HUES64 (cell line): Measurements from ENCODE around the gene ATP2C2.

Experiments used
- H3K27ac ChIP-seq: 2 replicates; pipeline ENCODE4 v1.7.0; 2013; ENCODE audit warnings: low read depth, low read length, inconsistent platforms
- H3K27me3 ChIP-seq: 2 replicates; pipeline ENCODE4 v1.6.1; 2013; ENCODE audit warnings: mild to moderate bottlenecking, low read length; ENCODE audit not compliant: insufficient read depth
- H3K36me3 ChIP-seq: 2 replicates; pipeline ENCODE4 v1.6.1; 2013; ENCODE audit warnings: mild to moderate bottlenecking, low read length; ENCODE audit not compliant: insufficient read depth
- H3K4me1 ChIP-seq: 2 replicates; pipeline ENCODE4 v1.6.1; 2013; ENCODE audit warnings: mild to moderate bottlenecking, low read length, moderate library complexity; ENCODE audit not compliant: insufficient read depth
- H3K4me3 ChIP-seq: 2 replicates; pipeline ENCODE4 v1.5.1; 2013; ENCODE audit warnings: mild to moderate bottlenecking, low read length, moderate library complexity
- H3K9ac ChIP-seq: 2 replicates; pipeline ENCODE4 v1.6.1; 2013; ENCODE audit warnings: mild to moderate bottlenecking, low read depth, low read length
- H3K9me3 ChIP-seq: 2 replicates; pipeline ENCODE4 v1.6.1; 2013; ENCODE audit warnings: low read depth, low read length; ENCODE audit not compliant: insufficient read depth
- WGBS: fragments of 150-250, 120-280 bp; methylation state at CpG from one replicate; pipeline ENCODE4 v1.1.7; 2013; ENCODE audit warnings: missing lambda C conversion rate; 5-methylcytosine and 5-hydroxymethylcytosine counted together

The ATP2C2 gene

DNA sequence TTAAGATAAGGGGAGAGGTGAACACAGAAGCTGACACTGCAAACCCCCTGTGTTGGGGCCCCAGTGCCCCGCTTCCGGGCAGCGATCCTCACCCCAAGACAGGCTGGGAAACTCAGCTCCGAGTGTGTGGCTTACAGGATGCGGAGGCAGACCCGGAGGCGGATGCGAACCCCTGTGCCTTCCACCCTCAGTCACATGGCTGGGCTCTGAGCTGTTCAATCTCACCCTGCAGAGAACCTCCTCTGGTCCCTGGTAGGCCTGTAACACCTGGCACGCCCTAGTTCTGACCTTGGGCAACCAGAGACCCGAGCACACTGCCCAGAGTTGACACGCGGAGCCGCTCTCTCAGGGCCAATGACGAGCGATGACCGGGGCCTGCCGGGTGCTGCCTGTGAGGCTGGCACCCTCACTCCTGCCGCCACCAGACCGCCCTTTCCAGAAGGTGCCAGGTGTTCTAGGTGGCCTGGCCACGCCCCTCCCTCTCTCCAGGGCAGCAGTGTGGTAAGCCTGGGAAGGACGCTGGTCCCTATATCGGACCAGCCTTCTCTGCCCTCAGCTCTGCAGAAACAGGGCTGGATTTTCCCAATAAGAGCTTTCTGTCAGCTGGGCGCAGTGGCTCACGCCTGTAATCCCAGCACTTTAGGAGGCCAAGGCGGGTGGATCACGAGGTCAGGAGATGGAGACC, 112.9 kb downstream of the ATP2C2 start:
- Histone ChIP-seq H3K9ac (no peak overlapping the region), H3K4me1 (no peaks in the 10 kb centered on the region), H3K27ac (no peak overlapping the region), H3K9me3 (no peaks in the 10 kb centered on the region), H3K27me3 (no peaks in the 10 kb centered on the region), H3K4me3 (no peak overlapping the region), H3K36me3 (peaks cover 22% of the 10 kb centered on the region)
- 95% methylated on average over 26 of the region's 26 CpGs for WGBS

DNA sequence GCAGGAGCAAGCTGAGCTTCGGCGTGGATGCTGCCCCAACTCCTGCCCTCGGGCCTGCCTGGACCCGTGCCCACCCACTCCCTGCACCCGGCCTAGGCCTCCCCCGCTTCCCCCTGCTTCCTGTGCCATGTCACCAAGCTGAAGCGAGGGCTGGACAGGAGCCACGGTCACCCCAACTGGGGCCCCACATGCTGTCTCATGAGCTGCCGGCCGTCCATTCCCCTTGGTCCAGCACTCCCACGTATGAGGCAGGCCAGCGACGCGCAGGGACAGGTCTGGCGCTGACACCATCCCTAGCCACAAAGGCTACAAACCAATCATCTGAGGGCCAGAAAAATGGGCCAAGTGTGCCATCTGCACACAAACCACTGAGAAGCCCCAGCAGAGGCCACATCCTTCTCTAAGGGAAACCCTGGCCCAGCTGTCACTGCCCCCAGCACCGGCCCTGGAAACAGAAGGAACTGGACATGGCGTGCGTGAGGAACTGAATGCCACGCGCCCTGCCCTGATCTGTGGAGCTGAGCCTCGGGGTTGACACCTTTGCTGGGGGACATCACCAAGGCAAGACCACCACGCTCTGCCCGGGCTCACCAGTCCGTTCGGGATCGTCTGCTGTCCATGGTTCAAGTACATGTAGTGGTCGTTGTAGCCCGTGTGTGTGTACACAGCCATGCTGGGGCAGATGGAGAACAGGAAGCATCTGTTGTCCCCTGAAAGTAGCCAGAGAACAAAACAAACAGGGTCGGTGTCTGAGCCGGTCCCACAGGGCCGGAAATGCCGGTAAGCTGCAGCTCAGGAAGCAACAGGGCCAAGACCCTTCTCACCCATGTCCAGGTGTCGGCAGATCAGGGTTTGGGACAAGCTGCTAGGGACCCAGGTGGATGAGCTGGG, 113.9 kb downstream of the ATP2C2 start:
- H3K36me3 ChIP-seq = peaks cover 26% of the 10 kb centered on the region
- WGBS = 94% methylated on average over 32 of the region's 33 CpGs

DNA sequence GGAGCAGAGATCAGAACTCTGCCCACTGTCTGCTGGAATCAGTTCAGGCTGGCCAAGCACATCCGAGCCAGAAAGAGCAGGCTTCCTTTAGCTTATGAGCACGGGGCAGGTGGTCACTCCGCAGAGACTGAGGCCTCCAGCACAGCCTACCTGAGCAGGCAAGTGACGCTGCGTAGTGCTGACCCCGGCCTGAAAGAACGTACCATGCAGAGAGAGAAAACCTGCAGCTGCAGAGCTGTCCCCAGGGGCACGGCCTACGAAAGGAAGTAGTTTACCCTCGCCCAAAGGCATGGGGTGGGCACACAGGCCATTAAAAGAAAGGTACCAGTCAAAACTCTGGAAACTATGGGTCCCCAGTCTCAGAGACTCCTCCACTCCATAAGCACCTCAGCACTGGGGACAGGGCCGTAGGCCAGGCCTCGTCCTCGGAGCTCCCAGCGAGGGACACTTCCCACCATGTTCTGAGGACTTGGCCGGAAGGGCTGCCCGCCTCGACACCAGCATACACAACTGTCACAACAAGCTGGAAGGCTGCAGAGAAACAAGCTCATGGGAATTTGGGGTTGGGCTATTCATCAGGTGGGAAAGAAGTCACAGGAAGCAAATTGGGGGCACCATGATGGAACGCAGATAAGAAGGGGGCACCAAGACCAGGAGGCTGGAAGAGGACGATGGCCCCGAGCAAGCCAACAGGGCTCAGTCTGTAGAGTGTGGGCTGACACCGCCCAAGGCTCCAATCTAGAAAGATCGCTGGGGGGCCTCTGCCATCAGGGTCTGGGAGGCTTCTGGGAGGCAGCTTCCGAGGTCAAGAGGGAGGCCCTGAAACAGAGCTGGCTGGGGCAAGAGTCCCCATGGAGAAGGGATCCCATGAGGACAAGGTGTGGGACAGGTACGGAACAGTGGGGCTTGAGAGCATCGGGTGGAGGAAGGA, 114.9 kb downstream of the ATP2C2 start:
- H3K27me3 ChIP-seq = no peaks in the 10 kb centered on the region

More for the DNA sequence above, 113.9 kb downstream of the ATP2C2 start:
- H3K4me1 ChIP-seq = no peaks in the 10 kb centered on the region
- no peak overlapping the region for H3K4me3 ChIP-seq
- H3K27ac ChIP-seq = no peak overlapping the region
- no peaks in the 10 kb centered on the region for H3K9me3 ChIP-seq
- no peaks in the 10 kb centered on the region for H3K27me3 ChIP-seq
- no peak overlapping the region for H3K9ac ChIP-seq

DNA sequence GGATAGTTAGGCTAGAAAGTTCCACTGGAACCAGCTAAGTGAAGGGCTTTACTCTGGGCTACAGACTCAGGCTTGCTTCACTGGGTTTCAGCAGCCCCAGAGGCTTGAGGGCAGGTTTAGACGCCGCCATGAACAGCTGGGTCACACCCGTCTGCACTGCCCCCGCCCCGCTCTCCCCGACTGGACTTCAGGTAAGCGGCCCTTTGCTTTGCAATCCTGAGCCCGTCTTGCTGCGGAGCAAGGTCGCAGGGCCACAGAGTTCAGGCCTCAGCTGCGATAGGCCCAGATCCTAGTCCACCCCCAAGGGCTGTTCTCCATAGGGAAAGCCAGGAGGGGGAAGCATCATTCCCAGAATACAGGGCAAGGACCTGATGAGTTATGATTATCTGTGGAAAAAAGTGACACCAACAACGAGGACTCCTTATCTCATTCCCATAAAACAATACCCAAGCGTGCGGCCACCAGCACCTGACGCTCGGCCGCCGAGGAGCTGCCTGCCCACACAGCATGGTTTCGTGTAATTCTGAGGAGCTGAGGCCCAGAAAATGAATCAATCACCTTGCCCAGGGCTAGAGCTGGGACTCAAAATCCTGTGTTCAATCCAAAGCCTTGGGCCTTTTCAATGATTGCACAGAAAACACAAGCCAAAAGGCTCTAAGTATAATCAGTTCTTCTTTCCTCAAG, 115.7 kb downstream of the ATP2C2 start:
- H3K27ac ChIP-seq = no peak overlapping the region
- H3K4me1 ChIP-seq = no peaks in the 10 kb centered on the region
- 95% methylated on average over 19 of the region's 19 CpGs for WGBS
- no peaks in the 10 kb centered on the region for H3K9me3 ChIP-seq
- H3K36me3 ChIP-seq = peaks cover 33% of the 10 kb centered on the region
- H3K27me3 ChIP-seq = no peaks in the 10 kb centered on the region
- no peak overlapping the region for H3K4me3 ChIP-seq
- H3K9ac ChIP-seq = no peak overlapping the region

More for the DNA sequence above, 114.9 kb downstream of the ATP2C2 start:
- Histone ChIP-seq H3K36me3 (peaks cover 33% of the 10 kb centered on the region), H3K4me1 (no peaks in the 10 kb centered on the region), H3K27ac (no peak overlapping the region), H3K9ac (no peak overlapping the region), H3K9me3 (no peaks in the 10 kb centered on the region), H3K4me3 (no peak overlapping the region)
- 94% methylated on average over 25 of the region's 25 CpGs for whole genome bisulfite sequencing

DNA sequence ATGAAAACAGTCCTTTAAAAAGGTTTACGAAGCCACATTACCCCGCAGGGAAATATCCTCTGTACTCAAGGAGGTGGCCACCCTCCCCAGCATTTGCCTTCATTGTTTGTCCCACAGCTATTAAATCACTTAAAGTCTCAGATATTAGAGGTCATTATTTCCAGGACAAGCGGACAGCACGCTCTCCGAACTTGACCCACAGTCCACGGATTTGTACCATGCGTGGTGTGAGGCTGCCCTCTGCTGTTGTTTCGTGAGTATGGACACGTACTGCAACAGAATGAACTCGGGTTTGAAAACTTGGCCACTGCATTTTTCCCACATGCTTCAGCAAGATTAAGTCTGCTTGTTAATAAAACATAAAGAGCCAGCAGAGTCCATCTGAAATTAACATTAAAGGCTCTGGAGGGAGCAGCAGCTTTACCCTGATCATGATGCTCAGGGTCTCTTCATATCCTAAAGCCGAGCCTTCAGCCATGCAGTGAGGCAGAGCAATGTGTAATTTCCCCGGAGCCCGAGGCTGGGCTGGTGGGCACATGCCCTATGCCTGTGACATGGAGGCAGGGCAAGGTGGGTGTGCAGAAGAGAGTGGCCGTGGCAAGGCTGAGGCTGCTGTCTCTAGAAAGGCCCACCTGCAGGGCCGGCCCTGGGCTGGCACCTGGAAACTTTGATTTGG, 116.4 kb downstream of the ATP2C2 start:
- H3K4me1 ChIP-seq = no peaks in the 10 kb centered on the region
- 80% methylated on average over 15 of the region's 15 CpGs for WGBS
- H3K27me3 ChIP-seq = no peaks in the 10 kb centered on the region
- H3K36me3 ChIP-seq = peaks cover 37% of the 10 kb centered on the region
- no peaks in the 10 kb centered on the region for H3K9me3 ChIP-seq
- H3K9ac ChIP-seq = no peak overlapping the region
- no peak overlapping the region for H3K4me3 ChIP-seq
- H3K27ac ChIP-seq = no peak overlapping the region

DNA sequence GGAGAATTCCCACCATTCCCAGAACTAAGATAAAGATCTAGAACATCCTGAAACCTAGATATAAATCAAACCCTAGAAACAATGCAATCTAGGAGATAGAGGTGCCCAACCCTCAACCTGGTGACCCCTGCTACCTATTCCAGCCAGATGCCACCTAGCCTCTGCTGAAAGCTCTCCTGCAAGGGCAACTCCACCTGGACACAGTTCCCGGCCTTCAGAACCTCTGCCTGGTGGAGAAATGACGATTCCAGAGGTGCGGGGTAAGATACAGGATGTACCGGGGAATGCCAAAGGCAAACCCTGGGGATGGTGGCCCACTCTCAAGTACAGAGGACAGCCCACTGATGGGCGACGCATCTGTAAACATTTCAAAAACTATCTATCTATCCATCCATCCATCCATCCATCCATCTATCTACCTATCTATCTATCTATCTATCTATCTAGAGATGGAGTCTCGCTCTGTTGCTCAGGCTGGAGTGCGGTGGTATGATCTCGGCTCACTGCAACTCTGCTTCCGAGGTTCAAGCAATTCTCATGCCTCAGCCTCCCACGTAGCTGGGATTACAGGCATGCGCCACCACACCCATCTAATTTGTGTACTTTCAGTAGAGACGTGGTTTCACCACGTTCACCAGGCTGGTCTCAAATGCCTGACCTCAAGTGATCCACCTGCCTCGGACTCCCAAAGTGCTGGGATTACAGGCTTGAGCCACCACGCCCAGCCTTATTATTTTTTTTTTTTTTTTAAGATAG, 117.1 kb downstream of the ATP2C2 start:
- 90% methylated on average over 14 of the region's 16 CpGs for WGBS
- H3K9ac ChIP-seq = no peak overlapping the region
- no peak overlapping the region for H3K4me3 ChIP-seq
- no peaks in the 10 kb centered on the region for H3K27me3 ChIP-seq
- H3K36me3 ChIP-seq = peaks cover 37% of the 10 kb centered on the region
- no peak overlapping the region for H3K27ac ChIP-seq
- no peaks in the 10 kb centered on the region for H3K4me1 ChIP-seq
- H3K9me3 ChIP-seq = no peaks in the 10 kb centered on the region

DNA sequence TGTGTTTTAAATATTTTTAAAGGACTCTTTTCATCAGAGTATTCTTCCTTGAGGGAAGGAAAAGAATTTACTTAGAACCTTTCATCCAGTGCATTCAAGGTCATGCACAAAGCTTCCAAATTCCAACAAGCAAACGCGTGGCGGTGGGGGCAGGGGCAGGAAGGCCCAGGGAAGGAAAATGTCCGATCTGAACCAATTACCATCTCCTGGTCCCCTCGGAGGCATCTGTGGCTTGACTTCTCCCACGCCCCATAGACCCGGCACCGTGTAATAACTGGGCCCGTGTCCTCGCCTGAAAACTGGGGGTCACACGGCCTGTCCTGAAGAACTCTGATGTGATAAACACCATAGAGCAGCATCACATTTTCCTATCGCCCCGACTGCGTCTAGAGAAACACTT, 117.8 kb downstream of the ATP2C2 start:
- Histone ChIP-seq H3K9ac (no peak overlapping the region), H3K36me3 (peaks cover 33% of the 10 kb centered on the region), H3K4me3 (no peak overlapping the region), H3K27me3 (no peaks in the 10 kb centered on the region), H3K27ac (no peak overlapping the region), H3K4me1 (no peaks in the 10 kb centered on the region), H3K9me3 (no peaks in the 10 kb centered on the region)
- WGBS = 89% methylated on average over 14 of the region's 14 CpGs

DNA sequence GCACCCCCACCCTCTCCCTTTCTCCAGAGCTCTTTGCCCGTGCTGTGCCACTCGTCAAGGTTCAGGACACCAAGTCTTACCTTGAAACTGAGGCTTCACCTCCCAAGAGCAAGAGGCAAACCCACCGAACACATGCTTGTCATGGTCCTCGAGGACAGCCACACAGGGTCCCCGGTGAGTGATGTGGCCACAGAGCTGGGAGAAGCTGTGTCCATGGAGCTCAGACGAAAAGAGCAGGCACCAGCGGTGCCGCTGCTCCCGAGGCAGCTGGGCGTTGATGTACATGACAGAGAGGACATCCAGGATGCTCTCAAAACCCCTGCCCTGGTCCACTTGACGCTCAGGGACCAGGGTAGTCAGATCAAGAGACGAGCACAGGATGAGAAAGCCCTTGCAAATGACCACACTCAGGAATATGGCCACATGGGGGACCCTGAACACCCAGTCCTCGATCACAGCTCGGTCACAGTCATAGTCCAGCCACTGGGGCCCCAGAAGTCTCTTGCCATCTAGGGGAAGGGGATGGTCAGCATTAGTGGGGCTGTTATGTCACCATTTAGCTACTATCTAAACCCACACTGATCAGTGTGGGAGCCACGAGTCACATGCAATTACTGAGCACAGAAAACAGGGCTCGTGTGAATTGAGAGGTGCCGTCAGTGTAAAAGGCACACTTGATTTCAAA, 118.4 kb downstream of the ATP2C2 start:
- no peak overlapping the region for H3K27ac ChIP-seq
- H3K36me3 ChIP-seq = peaks cover 32% of the 10 kb centered on the region
- WGBS = 94% methylated on average over 16 of the region's 17 CpGs
- H3K27me3 ChIP-seq = no peaks in the 10 kb centered on the region
- no peak overlapping the region for H3K4me3 ChIP-seq
- H3K9me3 ChIP-seq = no peaks in the 10 kb centered on the region
- no peak overlapping the region for H3K9ac ChIP-seq
- H3K4me1 ChIP-seq = no peaks in the 10 kb centered on the region

DNA sequence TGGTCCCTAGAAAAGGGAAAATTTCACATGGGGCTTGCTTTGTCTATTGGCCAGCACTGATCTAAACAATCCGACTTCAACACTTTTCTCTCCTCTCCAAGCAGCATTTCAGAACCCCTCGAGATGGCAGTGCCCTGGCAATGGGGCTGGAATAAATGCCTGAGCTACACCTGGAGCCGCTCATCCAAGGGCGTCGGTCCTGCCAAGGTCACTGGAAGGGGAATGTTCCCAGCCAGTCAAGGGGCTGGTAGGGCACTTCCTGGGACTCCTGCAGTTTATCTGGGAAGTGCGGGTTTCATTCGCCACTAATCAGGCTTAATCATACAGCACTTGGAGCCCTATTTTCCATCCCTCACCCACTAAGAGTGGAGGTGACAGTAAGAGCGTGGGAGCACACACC, 119.0 kb downstream of the ATP2C2 start:
- Histone ChIP-seq H3K36me3 (peaks cover 39% of the 10 kb centered on the region), H3K9ac (no peak overlapping the region), H3K4me3 (no peak overlapping the region), H3K4me1 (no peaks in the 10 kb centered on the region), H3K27ac (no peak overlapping the region), H3K9me3 (no peaks in the 10 kb centered on the region; the same call in 1 of the 2 replicates), H3K27me3 (no peaks in the 10 kb centered on the region)
- 95% methylated on average over 8 of the region's 8 CpGs for WGBS
